Measurements from ENCODE around the gene EDARADD. TPM values are rescaled to one million over a fixed set of nuclear protein-coding genes. Genes with fewer than 3 reads are reported as not detected.

EDARADD gene
- total RNA-seq, 1 experiment from 2014 or later = 0.91 TPM

GRCh38 chr1:236397173-236397759 lies 3.2 kb downstream of the EDARADD start:
- no peak overlapping the region for H3K4me2 ChIP-seq (ENCODE audit: low read length)
- no peak for DNase-seq
- H4K20me1 ChIP-seq (ENCODE audit: low read length) = no peaks in the 10 kb centered on the region
- H3K36me3 ChIP-seq (ENCODE audit: low read depth, low read length) = no peaks in the 10 kb centered on the region
- peaks cover 32% of the 10 kb centered on the region for H3K27me3 ChIP-seq (ENCODE audit: low read length)
- no peak overlapping the region for H3K27ac ChIP-seq (ENCODE audit: low read length)
- no peaks in the 10 kb centered on the region for H3K9me3 ChIP-seq (ENCODE audit: low read length)
- no peak for ATAC-seq
- BruUV-seq (replicated peaks) = no TSS peak
- intact Hi-C loops (cut with micrococcal nuclease) = no loop called here
- H3K4me1 ChIP-seq (ENCODE audit: insufficient read depth, low read length) = no peaks in the 10 kb centered on the region
- ChIA-PET POLR2A (ENCODE audit: unreplicated experiment) (no interaction called here), CTCF (no interaction called here)
- H2AFZ ChIP-seq (ENCODE audit: low read length) = no peak overlapping the region
- no peaks in the 10 kb centered on the region for H3K9me2 ChIP-seq (replicated peaks; ENCODE audit: low read length)
- no peak for TF ChIP-seq CTCF (conservative IDR thresholded peaks at IDR 0.05; ENCODE audit: low read depth, low read length)
- TF ChIP-seq EZH2phosphoT487 (IDR thresholded peaks at IDR 0.05; ENCODE audit: borderline replicate concordance, low read length) = no peak
- TF ChIP-seq EZH2 (IDR thresholded peaks at IDR 0.05; ENCODE audit: low read length, unreplicated experiment) = no peak
- H3F3A ChIP-seq (ENCODE audit: low read length, unreplicated experiment) = no peaks in the 10 kb centered on the region
- no peak overlapping the region for H3K4me3 ChIP-seq (ENCODE audit: low read length)
- H3K79me2 ChIP-seq (ENCODE audit: low read length) = no peaks in the 10 kb centered on the region
- H3K9ac ChIP-seq (ENCODE audit: low read length) = no peak overlapping the region

DNA sequence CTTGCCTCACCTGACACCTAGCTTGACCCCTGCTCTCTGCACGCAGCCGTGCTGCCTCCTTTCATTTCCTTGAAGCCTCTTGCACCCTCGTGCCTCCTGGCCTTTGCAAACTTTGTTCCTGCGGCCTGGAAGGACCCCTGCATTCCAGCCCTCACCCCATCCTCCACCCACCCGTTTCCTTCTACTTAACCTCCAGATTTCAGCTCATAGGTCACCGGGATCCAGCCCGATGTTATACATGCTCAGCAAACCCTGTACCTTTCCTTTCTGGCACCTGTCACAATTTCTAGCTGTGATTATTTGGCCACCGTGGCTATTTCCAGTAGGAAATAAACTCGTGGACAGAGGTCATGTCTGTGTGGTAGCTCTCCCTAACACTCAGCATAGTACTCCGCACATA lies 4.5 kb downstream of the EDARADD start:
- DNase-seq (no peak), ATAC-seq (no peak)
- Histone ChIP-seq H2AFZ (ENCODE audit: low read length) (no peak overlapping the region), H3K27ac (ENCODE audit: low read length) (no peak overlapping the region), H4K20me1 (ENCODE audit: low read length) (no peaks in the 10 kb centered on the region), H3K27me3 (ENCODE audit: low read length) (peaks cover 32% of the 10 kb centered on the region), H3K4me2 (ENCODE audit: low read length) (no peak overlapping the region), H3K4me3 (ENCODE audit: low read length) (no peak overlapping the region), H3K36me3 (ENCODE audit: low read depth, low read length) (no peaks in the 10 kb centered on the region), H3K9me2 (replicated peaks; ENCODE audit: low read length) (no peaks in the 10 kb centered on the region), H3K4me1 (ENCODE audit: insufficient read depth, low read length) (no peaks in the 10 kb centered on the region), H3F3A (ENCODE audit: low read length, unreplicated experiment) (no peaks in the 10 kb centered on the region), H3K9me3 (ENCODE audit: low read length) (no peaks in the 10 kb centered on the region), H3K9ac (ENCODE audit: low read length) (no peak overlapping the region), H3K79me2 (ENCODE audit: low read length) (no peaks in the 10 kb centered on the region)
- POLR2A ChIA-PET (ENCODE audit: unreplicated experiment) = no interaction called here
- CTCF ChIA-PET = no interaction called here
- intact Hi-C loops (cut with micrococcal nuclease) = no loop called here
- no TSS peak for BruUV-seq (replicated peaks)
- no peak for TF ChIP-seq EZH2 (IDR thresholded peaks at IDR 0.05; ENCODE audit: low read length, unreplicated experiment)
- TF ChIP-seq EZH2phosphoT487 (IDR thresholded peaks at IDR 0.05; ENCODE audit: borderline replicate concordance, low read length) = no peak
- no peak for TF ChIP-seq CTCF (conservative IDR thresholded peaks at IDR 0.05; ENCODE audit: low read depth, low read length)

DNA sequence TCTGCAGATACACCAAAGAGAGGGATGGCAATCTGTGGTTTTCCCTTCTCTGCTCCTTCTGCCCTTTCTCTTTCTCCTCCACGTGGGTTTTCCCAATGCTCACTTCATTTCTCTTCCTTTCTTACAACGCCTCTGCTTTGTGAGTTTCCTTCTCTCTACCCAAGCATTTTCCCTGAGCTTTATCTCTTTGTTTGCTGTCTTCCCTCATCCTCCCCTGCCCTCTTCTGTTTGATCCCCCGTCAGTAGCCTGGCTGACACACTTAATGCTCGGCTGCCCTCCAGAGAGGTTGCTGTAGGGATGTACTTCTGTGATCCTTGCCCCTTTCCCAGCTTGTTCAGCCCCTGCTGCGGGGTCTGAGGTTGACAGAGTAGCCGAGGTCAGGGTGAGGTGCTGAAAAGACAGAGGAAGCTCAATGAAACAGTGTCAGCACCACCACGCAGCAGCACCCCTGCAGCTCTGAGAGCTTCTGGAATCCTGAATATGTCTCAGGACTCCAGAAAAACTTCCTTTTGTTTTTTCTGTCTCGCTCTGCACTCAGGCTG lies 6.0 kb downstream of the EDARADD start:
- Histone ChIP-seq H3K27ac (ENCODE audit: low read length) (no peak overlapping the region), H3K4me1 (ENCODE audit: insufficient read depth, low read length) (no peaks in the 10 kb centered on the region), H2AFZ (ENCODE audit: low read length) (no peak overlapping the region), H3K9ac (ENCODE audit: low read length) (no peak overlapping the region), H3K27me3 (ENCODE audit: low read length) (peaks cover 21% of the 10 kb centered on the region), H3K79me2 (ENCODE audit: low read length) (no peaks in the 10 kb centered on the region), H3F3A (ENCODE audit: low read length, unreplicated experiment) (no peaks in the 10 kb centered on the region), H3K4me2 (ENCODE audit: low read length) (no peak overlapping the region), H4K20me1 (ENCODE audit: low read length) (no peaks in the 10 kb centered on the region), H3K9me3 (ENCODE audit: low read length) (no peaks in the 10 kb centered on the region), H3K36me3 (ENCODE audit: low read depth, low read length) (no peaks in the 10 kb centered on the region), H3K4me3 (ENCODE audit: low read length) (no peak overlapping the region), H3K9me2 (replicated peaks; ENCODE audit: low read length) (no peaks in the 10 kb centered on the region)
- BruUV-seq (replicated peaks) = no TSS peak
- intact Hi-C loops (cut with micrococcal nuclease) = no loop called here
- CTCF ChIA-PET = no interaction called here
- no peak for TF ChIP-seq CTCF (conservative IDR thresholded peaks at IDR 0.05; ENCODE audit: low read depth, low read length)
- no peak for TF ChIP-seq EZH2 (IDR thresholded peaks at IDR 0.05; ENCODE audit: low read length, unreplicated experiment)
- no peak for TF ChIP-seq EZH2phosphoT487 (IDR thresholded peaks at IDR 0.05; ENCODE audit: borderline replicate concordance, low read length)
- no peak for ATAC-seq
- POLR2A ChIA-PET (ENCODE audit: unreplicated experiment) = no interaction called here
- no peak for DNase-seq

All from PC-3 (cell line).